SK-N-SH (cell line): ENCODE data around the gene TAC1. TPM values are rescaled to one million over a fixed set of nuclear protein-coding genes. Genes with fewer than 3 reads are reported as not detected.

Experiments used
- CTCF ChIA-PET: fragments of 300-600, 350-600 bp; formaldehyde crosslinking; extraction: SDS; loops from one replicate; lab custom pipeline; 2021; lab: Yijun Ruan, JAX
- POLR2A ChIA-PET: fragments of 350-600 bp; sonication (Branson Sonifier 250); formaldehyde crosslinking; extraction: SDS; loops from one replicate; lab custom pipeline; 2020; ENCODE audit warnings: antibody characterized with exemption, inconsistent platforms; lab: Yijun Ruan, JAX
- DNase-seq: peaks from one replicate; pipeline ENCODE4 v3.0.0; 2012
- H2AFZ ChIP-seq: fragments of 200-600 bp; sonication (generic); 2 replicates; pipeline ENCODE4 v1.8.1; 2016; ENCODE audit warnings: antibody characterized with exemption, mild to moderate bottlenecking, low read depth
- H3F3A ChIP-seq: fragments of 200-600 bp; sonication (generic); replicated peaks from 2 replicates; pipeline ENCODE3; 2016; ENCODE audit warnings: antibody characterized with exemption, mild to moderate bottlenecking; ENCODE audit not compliant: insufficient read depth
- H3K27ac ChIP-seq, 2 experiments: fragments of 200-500 bp in 1 of 2; fragments of 200-600 bp in 1 of 2; sonication (Bioruptor generic) in 1 of 2; sonication (generic), shearing (Covaris generic) in 1 of 2; 2 replicates each; pipeline versions ENCODE4 v1.5.1 to v1.6.1; 2014 to 2016; ENCODE audit warnings: low read depth in 2 of 2, inconsistent platforms in 1 of 2, low read length in 1 of 2, mild to moderate bottlenecking in 1 of 2, mixed read lengths in 1 of 2
- H3K27me3 ChIP-seq: fragments of 200-600 bp; sonication (generic), shearing (Covaris generic); 2 replicates; pipeline ENCODE4 v1.6.1; 2016; ENCODE audit warnings: mixed run types; ENCODE audit not compliant: insufficient read depth
- H3K36me3 ChIP-seq, 2 experiments: fragments of 200-500 bp in 1 of 2; fragments of 200-600 bp in 1 of 2; sonication (Bioruptor generic) in 1 of 2; sonication (generic) in 1 of 2; replicated peaks in 1 of 2; 2 replicates each; pipeline versions ENCODE3 to v1.5.1; 2014 to 2016; ENCODE audit warnings: low read length in 1 of 2, mild to moderate bottlenecking in 1 of 2; ENCODE audit not compliant: insufficient read depth in 2 of 2, control insufficient read depth in 1 of 2
- H3K4me1 ChIP-seq, 2 experiments: fragments of 200-500 bp in 1 of 2; fragments of 200-600 bp in 1 of 2; sonication (Bioruptor generic) in 1 of 2; sonication (generic), shearing (Covaris generic) in 1 of 2; 2 replicates each; pipeline versions ENCODE4 v1.5.1 to v1.6.1; 2014 to 2016; ENCODE audit warnings: low read depth in 1 of 2, low read length in 1 of 2, mixed run types in 1 of 2; ENCODE audit not compliant: insufficient read depth in 2 of 2, control insufficient read depth in 1 of 2
- H3K4me2 ChIP-seq: fragments of 200-600 bp; sonication (generic), shearing (Covaris generic); 2 replicates; pipeline ENCODE4 v1.6.1; 2017; ENCODE audit warnings: mixed run types
- H3K4me3 ChIP-seq, 2 experiments: fragments of 200-500 bp in 1 of 2; fragments of 200-600 bp in 1 of 2; sonication (Bioruptor generic) in 1 of 2; sonication (generic), shearing (Covaris generic) in 1 of 2; 2 replicates each; pipeline versions ENCODE4 v1.5.1 to v1.8.1; 2014 to 2016; ENCODE audit warnings: low read depth in 2 of 2, inconsistent platforms in 1 of 2, low read length in 1 of 2, mild to moderate bottlenecking in 1 of 2, mixed read lengths in 1 of 2, moderate library complexity in 1 of 2
- H3K79me2 ChIP-seq: fragments of 200-600 bp; sonication (generic); 2 replicates; pipeline ENCODE4 v1.8.1; 2017; ENCODE audit warnings: mild to moderate bottlenecking; ENCODE audit not compliant: insufficient read depth
- H3K9ac ChIP-seq: fragments of 200-600 bp; sonication (generic); 2 replicates; pipeline ENCODE4 v1.6.1; 2017; ENCODE audit warnings: mixed run types
- H3K9me2 ChIP-seq: fragments of 200-600 bp; sonication (generic); 2 replicates; pipeline ENCODE4 v1.6.1; 2017; ENCODE audit warnings: mixed run types
- H3K9me3 ChIP-seq: fragments of 200-600 bp; sonication (generic); 2 replicates; pipeline ENCODE4 v1.6.1; 2017; ENCODE audit warnings: mixed run types, mild to moderate bottlenecking, moderate library complexity
- H4K20me1 ChIP-seq: fragments of 200-600 bp; sonication (generic); 2 replicates; pipeline ENCODE4 v1.6.1; 2017; ENCODE audit warnings: mild to moderate bottlenecking, mixed run types; ENCODE audit not compliant: insufficient read depth
- CTCF ChIP-seq: fragments of 200-600 bp; sonication (generic); IDR thresholded peaks from 2 replicates; pipeline ENCODE4 v1.6.1; 2017; ENCODE audit warnings: antibody characterized with exemption, mild to moderate bottlenecking, moderate library complexity
- ELF1 ChIP-seq: IDR thresholded peaks from 2 replicates; pipeline ENCODE4 v1.4.0; 2012
- EZH2phosphoT487 ChIP-seq: fragments of 200-600 bp; sonication (generic); IDR thresholded peaks from 2 replicates; pipeline ENCODE4 v1.6.1; 2017; ENCODE audit warnings: low read depth, mixed run types, mild to moderate bottlenecking, antibody characterized with exemption, moderate library complexity, borderline replicate concordance
- FOSL2 ChIP-seq: IDR thresholded peaks from 2 replicates; pipeline ENCODE4 v1.4.0; 2012; ENCODE audit warnings: low read depth, mild to moderate bottlenecking, moderate library complexity, borderline replicate concordance
- IRF3 ChIP-seq: fragments of 150-350 bp; IDR thresholded peaks from 2 replicates; pipeline ENCODE4 v1.6.1; 2016; ENCODE audit warnings: mild to moderate bottlenecking, low read depth, low read length
- MXI1 ChIP-seq: IDR thresholded peaks from 2 replicates; pipeline ENCODE4 v1.6.1; 2012; ENCODE audit warnings: mild to moderate bottlenecking, low read depth, low read length, improper control_type of control experiment
- NFIC ChIP-seq: IDR thresholded peaks from 2 replicates; pipeline ENCODE4 v1.4.0; 2012; ENCODE audit warnings: borderline replicate concordance
- NRF1 ChIP-seq: IDR thresholded peaks from 2 replicates; pipeline ENCODE4 v1.6.1; 2012; ENCODE audit warnings: low read depth, mild to moderate bottlenecking, low read length
- PBX3 ChIP-seq: IDR thresholded peaks from 2 replicates; pipeline ENCODE4; 2012
- POLR2AphosphoS5 ChIP-seq: IDR thresholded peaks from 2 replicates; pipeline ENCODE4 v1.6.1; 2012; ENCODE audit warnings: low read depth, low read length
- RCOR1 ChIP-seq: fragments of 150-350 bp; IDR thresholded peaks from 2 replicates; pipeline ENCODE4 v1.6.1; 2017; ENCODE audit warnings: antibody characterized with exemption, low read length
- USF2 ChIP-seq: fragments of 150-350 bp; IDR thresholded peaks from 2 replicates; pipeline ENCODE4 v1.6.1; 2017; ENCODE audit warnings: antibody characterized with exemption, low read length, low read depth, borderline replicate concordance
- YY1 ChIP-seq: IDR thresholded peaks from 2 replicates; pipeline ENCODE4 v1.4.0; 2012; ENCODE audit warnings: low read depth, mild to moderate bottlenecking
- ZBTB33 ChIP-seq: IDR thresholded peaks from 2 replicates; pipeline ENCODE4 v1.4.0; 2012; ENCODE audit warnings: low read depth, borderline replicate concordance
- WGBS: methylation state at CpG from one replicate; pipeline ENCODE4 v1.1.6; 2017; ENCODE audit warnings: low lambda C conversion rate; 5-methylcytosine and 5-hydroxymethylcytosine counted together
- polyA plus RNA-seq, 3 experiments: library from polyadenylated mRNA; depleted of rRNA; stranded (reverse); fragments of >200 nt; gene quantifications; 2 replicates each; pipeline ENCODE4 v1.2.3, GENCODE V29; 2012

TAC1 gene
- polyA plus RNA-seq, 1 of the 3 experiments (the other 2 are of a cell fraction), result not detected

- Histone ChIP-seq H3K4me2 (peak overlapping the region; percentile 53), H3K4me3 (no peak overlapping the region)
- no peak for TF ChIP-seq ELF1
- TF ChIP-seq NRF1, result no peak
- no peak for TF ChIP-seq IRF3
- no peak for TF ChIP-seq PBX3
- no peak for TF ChIP-seq YY1
- no peak for TF ChIP-seq FOSL2
- no peak for TF ChIP-seq NFIC
- no peak for TF ChIP-seq USF2
- TF ChIP-seq POLR2AphosphoS5, result no peak
- TF ChIP-seq RCOR1, result no peak
- no peak for TF ChIP-seq CTCF
- no peak for TF ChIP-seq EZH2phosphoT487
- TF ChIP-seq MXI1, result no peak
- TF ChIP-seq ZBTB33, result no peak
Measured at GRCh38 chr7:97733276-97734161, 1.6 kb downstream of the TAC1 start.

More at GRCh38 chr7:97733276-97734161, 1.6 kb downstream of the TAC1 start:
- CTCF ChIA-PET, result no interaction called here
- POLR2A ChIA-PET, result no interaction called here
- H3K9me3 ChIP-seq, result no peaks in the 10 kb centered on the region; the same call in 1 of the 2 replicates
- H2AFZ ChIP-seq, result 0 out of 2 replicates have a peak overlapping the region, but pooled peaks have one; percentile 8
- H3K36me3 ChIP-seq, result no peaks in the 10 kb centered on the region
- no peaks in the 10 kb centered on the region for H4K20me1 ChIP-seq
- H3K27ac ChIP-seq, result no peak overlapping the region
- H3K9me2 ChIP-seq, result no peaks in the 10 kb centered on the region
- no peak overlapping the region for H3K9ac ChIP-seq
- H3K27me3 ChIP-seq, result peaks cover 53% of the 10 kb centered on the region
- peak; percentile 38 for DNase-seq
- WGBS, result 4% methylated on average over 39 of the region's 59 CpGs
- H3K79me2 ChIP-seq, result no peaks in the 10 kb centered on the region
- H3F3A ChIP-seq, result no peaks in the 10 kb centered on the region
- H3K4me1 ChIP-seq, result peaks cover 0 to 4% of the 10 kb centered on the region in 2 experiments; a peak in 1 of 4 replicates
